Measurements from ENCODE around the gene PHPT1.
"Not testable (repeated sequence)": the region's sequence is repeated elsewhere in the genome, so short reads cannot be mapped to it uniquely, and the experiment has no call there.

The PHPT1 gene

GRCh38 chr9:136831002-136831719, 18.0 kb upstream of the PHPT1 start:
- Mint-ChIP-seq H3K4me3 (no peak overlapping the region), H3K9me3 (no peaks in the 10 kb centered on the region), H3K27ac (no peak overlapping the region), H3K4me1 (peaks cover 3% of the 10 kb centered on the region), H3K27me3 (ENCODE audit: low read depth, poor library complexity) (no peaks in the 10 kb centered on the region), H3K36me3 (ENCODE audit: low read depth) (peaks cover 12% of the 10 kb centered on the region)
- no peak for TF ChIP-seq CTCF (IDR thresholded peaks at IDR 0.05)
- no peak for DNase-seq

DNA sequence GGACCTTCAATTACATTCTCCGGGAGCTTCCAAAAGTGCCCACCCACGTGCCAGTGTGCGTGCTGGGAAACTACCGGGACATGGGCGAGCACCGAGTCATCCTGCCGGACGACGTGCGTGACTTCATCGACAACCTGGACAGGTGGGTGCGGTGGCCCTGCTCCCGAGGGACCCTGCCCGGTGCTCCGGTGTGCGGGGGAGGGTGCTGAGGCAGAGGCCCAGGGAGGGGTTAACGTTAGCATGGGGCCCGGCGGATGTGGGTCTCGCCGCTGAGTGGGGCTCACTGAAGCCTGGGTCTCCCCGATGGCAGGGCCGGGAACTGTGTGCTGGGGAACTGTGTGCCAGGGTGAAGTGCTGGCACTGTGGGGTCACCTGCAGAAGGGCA, 17.5 kb upstream of the PHPT1 start:
- Mint-ChIP-seq H3K27me3 (ENCODE audit: low read depth, poor library complexity) (no peaks in the 10 kb centered on the region), H3K9me3 (no peaks in the 10 kb centered on the region), H3K4me1 (peaks cover 3% of the 10 kb centered on the region), H3K27ac (no peak overlapping the region), H3K4me3 (no peak overlapping the region), H3K36me3 (ENCODE audit: low read depth) (peaks cover 12% of the 10 kb centered on the region)
- TF ChIP-seq CTCF (IDR thresholded peaks at IDR 0.05) = no peak
- no peak for DNase-seq

GRCh38 chr9:136832581-136832980, 16.6 kb upstream of the PHPT1 start:
- no peaks in the 10 kb centered on the region for H3K27me3 Mint-ChIP-seq (ENCODE audit: low read depth, poor library complexity)
- no peak for TF ChIP-seq CTCF (IDR thresholded peaks at IDR 0.05)
- no peaks in the 10 kb centered on the region for H3K9me3 Mint-ChIP-seq
- H3K4me1 Mint-ChIP-seq = peaks cover 3% of the 10 kb centered on the region
- no peak for DNase-seq
- H3K27ac Mint-ChIP-seq = no peak overlapping the region
- H3K36me3 Mint-ChIP-seq (ENCODE audit: low read depth) = peaks cover 12% of the 10 kb centered on the region
- no peak overlapping the region for H3K4me3 Mint-ChIP-seq

DNA sequence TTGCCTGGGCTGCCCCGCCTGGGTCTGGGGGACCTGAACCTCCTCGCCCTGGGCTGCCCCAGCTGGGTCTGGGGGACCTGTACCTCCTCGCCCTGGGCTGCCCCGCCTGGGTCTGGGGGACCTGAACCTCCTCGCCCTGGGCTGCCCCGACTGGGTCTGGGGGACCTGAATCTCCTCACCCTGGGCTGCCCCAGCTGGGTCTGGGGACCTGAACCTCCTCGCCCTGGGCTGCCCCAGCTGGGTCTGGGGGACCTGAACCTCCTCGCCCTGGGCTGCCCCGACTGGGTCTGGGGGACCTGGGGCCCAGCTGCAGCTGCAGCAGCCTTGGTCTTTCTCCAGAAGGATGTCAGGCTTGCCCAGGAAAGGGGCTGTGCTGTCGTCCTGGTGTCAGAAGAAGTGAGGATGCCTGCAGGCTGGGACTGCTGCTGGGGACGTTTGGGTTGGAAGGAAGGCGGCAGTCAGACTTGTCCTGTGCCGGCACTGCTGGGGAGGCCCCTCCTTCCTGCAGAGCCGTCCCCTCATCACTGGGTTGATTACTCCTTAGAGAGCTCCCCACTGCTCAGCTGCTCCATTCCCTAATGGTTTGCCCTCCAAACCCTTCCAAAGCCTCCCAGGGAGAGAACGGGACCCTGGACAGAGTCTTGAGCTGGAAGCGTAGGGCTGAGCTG, 15.7 kb upstream of the PHPT1 start:
- H3K27ac Mint-ChIP-seq = peak overlapping the region; percentile 94
- H3K4me1 Mint-ChIP-seq, H3K4me3 Mint-ChIP-seq: not testable (repeated sequence)

DNA sequence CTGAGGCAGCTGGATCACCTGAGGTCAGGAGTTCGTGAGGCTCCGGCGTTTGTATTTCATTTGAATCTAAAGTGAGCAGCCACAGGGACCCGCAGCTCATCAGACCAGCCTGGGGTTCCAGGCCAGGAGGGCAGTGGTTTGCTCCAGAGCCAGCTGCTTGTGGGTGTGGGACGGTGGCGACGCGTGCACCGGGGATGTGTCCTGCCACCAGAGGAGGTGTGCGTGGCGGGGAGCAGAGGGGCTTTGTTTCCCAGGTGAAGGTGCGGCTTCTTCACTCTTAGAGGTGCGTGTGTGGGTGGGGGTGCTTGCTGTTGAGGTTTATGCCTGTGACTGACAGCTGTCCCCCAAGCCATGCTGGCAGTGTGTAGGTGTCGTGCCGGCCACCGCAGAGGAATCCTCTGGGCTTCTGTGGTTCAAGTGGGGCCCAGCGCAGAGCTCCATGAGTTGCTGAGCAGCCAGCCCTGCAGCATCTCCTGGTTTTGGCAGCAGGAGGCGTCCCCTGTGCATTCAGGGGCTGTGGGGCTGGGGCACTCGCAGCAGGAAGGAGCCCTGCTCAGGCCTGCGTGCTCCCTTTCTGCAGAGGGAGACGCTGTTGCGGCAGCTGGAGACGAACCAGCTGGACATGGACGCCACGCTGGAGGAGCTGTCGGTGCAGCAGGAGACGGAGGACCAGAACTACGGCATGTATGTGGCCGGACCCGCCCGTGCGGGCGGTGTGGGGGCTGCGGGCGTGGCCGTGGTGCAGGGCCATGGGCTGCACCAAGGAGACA, 13.9 kb upstream of the PHPT1 start:
- Mint-ChIP-seq H3K4me1 (peaks cover 17% of the 10 kb centered on the region), H3K27ac (no peak overlapping the region), H3K27me3 (ENCODE audit: low read depth, poor library complexity) (no peaks in the 10 kb centered on the region), H3K4me3 (no peak overlapping the region), H3K36me3 (ENCODE audit: low read depth) (peaks cover 12% of the 10 kb centered on the region), H3K9me3 (no peaks in the 10 kb centered on the region)
- no peak for TF ChIP-seq CTCF (IDR thresholded peaks at IDR 0.05)
- no peak for DNase-seq

More for the DNA sequence above, 15.7 kb upstream of the PHPT1 start:
- H3K36me3 Mint-ChIP-seq (ENCODE audit: low read depth) = peaks cover 12% of the 10 kb centered on the region
- not testable (repeated sequence) for H3K9me3 Mint-ChIP-seq; H3K27me3 Mint-ChIP-seq (ENCODE audit: low read depth, poor library complexity); DNase-seq

All from nephron progenitor cell (in vitro differentiated cells).